RWPE2 (cell line): ENCODE measurements around the gene IFITM2.
A peak's percentile ranks its signal among the peaks of the same experiment; 100 is the strongest.

Experiments
- ATAC-seq: fragments of 200-7000 bp; cut with Tn5 transposase; 3 replicates; pipeline ENCODE4 v1.9.1; 2021; ENCODE audit warnings: low read depth
- DNase-seq: peaks from one replicate; pipeline ENCODE4 v3.0.0-alpha.2; 2020; ENCODE audit warnings: low spot score
- H3K27ac ChIP-seq: fragments of 450-650 bp; 2 replicates; pipeline ENCODE4 v1.5.1; 2017; ENCODE audit warnings: mild to moderate bottlenecking; ENCODE audit not compliant: poor library complexity, severe bottlenecking
- H3K27me3 ChIP-seq: fragments of 250-450 bp; sonication (Bioruptor Pico); 2 replicates; pipeline ENCODE4 v1.5.1; 2021; ENCODE audit warnings: mild to moderate bottlenecking, moderate library complexity; ENCODE audit not compliant: insufficient read depth, poor library complexity, severe bottlenecking
- H3K36me3 ChIP-seq: fragments of 250-450 bp; sonication (Bioruptor Pico); 2 replicates; pipeline ENCODE4 v1.5.1; 2020; ENCODE audit warnings: low read depth, mild to moderate bottlenecking, moderate library complexity
- H3K4me1 ChIP-seq: fragments of 250-450 bp; sonication (Bioruptor Pico); 2 replicates; pipeline ENCODE4 v1.5.1; 2021; ENCODE audit warnings: mild to moderate bottlenecking, moderate library complexity; ENCODE audit not compliant: insufficient read depth, poor library complexity, severe bottlenecking
- H3K4me3 ChIP-seq: fragments of 250-450 bp; sonication (Bioruptor Pico); 2 replicates; pipeline ENCODE4 v1.5.1; 2021; ENCODE audit warnings: mild to moderate bottlenecking, moderate library complexity; ENCODE audit not compliant: severe bottlenecking
- H3K9me3 ChIP-seq: fragments of 250-450 bp; sonication (Bioruptor Pico); 2 replicates; pipeline ENCODE4 v1.5.1; 2021; ENCODE audit warnings: mild to moderate bottlenecking, moderate library complexity; ENCODE audit not compliant: severe bottlenecking
- TF ChIP-seq, protein P1 (sequence below): fragments of 450-650 bp; IDR thresholded peaks from one replicate; pipeline ENCODE4 v1.5.1; 2017; ENCODE audit warnings: mild to moderate bottlenecking, moderate library complexity; ENCODE audit not compliant: poor library complexity, severe bottlenecking

The IFITM2 gene

GRCh38 chr11:279966-280705 lies 27.5 kb upstream of the IFITM2 start:
- Histone ChIP-seq H3K27me3 (peaks cover 66% of the 10 kb centered on the region), H3K9me3 (peaks cover 9% of the 10 kb centered on the region), H3K36me3 (no peaks in the 10 kb centered on the region), H3K4me1 (no peaks in the 10 kb centered on the region), H3K4me3 (no peak overlapping the region), H3K27ac (no peak overlapping the region)
- peak; percentile 30; the same call in 1 of the 3 replicates for ATAC-seq
- TF ChIP-seq, protein P1, sequence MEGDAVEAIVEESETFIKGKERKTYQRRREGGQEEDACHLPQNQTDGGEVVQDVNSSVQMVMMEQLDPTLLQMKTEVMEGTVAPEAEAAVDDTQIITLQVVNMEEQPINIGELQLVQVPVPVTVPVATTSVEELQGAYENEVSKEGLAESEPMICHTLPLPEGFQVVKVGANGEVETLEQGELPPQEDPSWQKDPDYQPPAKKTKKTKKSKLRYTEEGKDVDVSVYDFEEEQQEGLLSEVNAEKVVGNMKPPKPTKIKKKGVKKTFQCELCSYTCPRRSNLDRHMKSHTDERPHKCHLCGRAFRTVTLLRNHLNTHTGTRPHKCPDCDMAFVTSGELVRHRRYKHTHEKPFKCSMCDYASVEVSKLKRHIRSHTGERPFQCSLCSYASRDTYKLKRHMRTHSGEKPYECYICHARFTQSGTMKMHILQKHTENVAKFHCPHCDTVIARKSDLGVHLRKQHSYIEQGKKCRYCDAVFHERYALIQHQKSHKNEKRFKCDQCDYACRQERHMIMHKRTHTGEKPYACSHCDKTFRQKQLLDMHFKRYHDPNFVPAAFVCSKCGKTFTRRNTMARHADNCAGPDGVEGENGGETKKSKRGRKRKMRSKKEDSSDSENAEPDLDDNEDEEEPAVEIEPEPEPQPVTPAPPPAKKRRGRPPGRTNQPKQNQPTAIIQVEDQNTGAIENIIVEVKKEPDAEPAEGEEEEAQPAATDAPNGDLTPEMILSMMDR = no peak
- DNase-seq = no peak

DNA sequence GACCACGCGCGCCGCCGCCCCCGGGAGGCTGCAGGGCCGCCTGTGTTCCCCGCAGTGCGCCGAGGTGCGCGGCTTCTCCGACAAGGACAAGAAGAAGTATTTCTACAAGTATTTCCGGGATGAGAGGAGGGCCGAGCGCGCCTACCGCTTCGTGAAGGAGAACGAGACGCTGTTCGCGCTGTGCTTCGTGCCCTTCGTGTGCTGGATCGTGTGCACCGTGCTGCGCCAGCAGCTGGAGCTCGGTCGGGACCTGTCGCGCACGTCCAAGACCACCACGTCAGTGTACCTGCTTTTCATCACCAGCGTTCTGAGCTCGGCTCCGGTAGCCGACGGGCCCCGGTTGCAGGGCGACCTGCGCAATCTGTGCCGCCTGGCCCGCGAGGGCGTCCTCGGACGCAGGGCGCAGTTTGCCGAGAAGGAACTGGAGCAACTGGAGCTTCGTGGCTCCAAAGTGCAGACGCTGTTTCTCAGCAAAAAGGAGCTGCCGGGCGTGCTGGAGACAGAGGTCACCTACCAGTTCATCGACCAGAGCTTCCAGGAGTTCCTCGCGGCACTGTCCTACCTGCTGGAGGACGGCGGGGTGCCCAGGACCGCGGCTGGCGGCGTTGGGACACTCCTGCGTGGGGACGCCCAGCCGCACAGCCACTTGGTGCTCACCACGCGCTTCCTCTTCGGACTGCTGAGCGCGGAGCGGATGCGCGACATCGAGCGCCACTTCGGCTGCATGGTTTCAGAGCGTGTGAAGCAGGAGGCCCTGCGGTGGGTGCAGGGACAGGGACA lies 26.7 kb upstream of the IFITM2 start:
- peak; percentile 14; the same call in 1 of the 3 replicates for ATAC-seq
- H3K27me3 ChIP-seq = peaks cover 62% of the 10 kb centered on the region

GRCh38 chr11:281486-282161 lies 26.0 kb upstream of the IFITM2 start:
- H3K27ac ChIP-seq = no peak overlapping the region
- no peaks in the 10 kb centered on the region for H3K36me3 ChIP-seq
- H3K4me1 ChIP-seq = no peaks in the 10 kb centered on the region
- DNase-seq (no peak), ATAC-seq (no peak)
- TF ChIP-seq, protein P1 = no peak
- H3K4me3 ChIP-seq = no peak overlapping the region
- peaks cover 56% of the 10 kb centered on the region for H3K27me3 ChIP-seq
- peaks cover 2% of the 10 kb centered on the region for H3K9me3 ChIP-seq

More for the DNA sequence above, 26.7 kb upstream of the IFITM2 start:
- H3K27ac ChIP-seq = no peak overlapping the region
- peak; percentile 57 for DNase-seq
- peaks cover 9% of the 10 kb centered on the region for H3K9me3 ChIP-seq
- H3K4me1 ChIP-seq = no peaks in the 10 kb centered on the region
- H3K4me3 ChIP-seq = no peak overlapping the region
- H3K36me3 ChIP-seq = no peaks in the 10 kb centered on the region
- TF ChIP-seq, protein P1 = no peak

DNA sequence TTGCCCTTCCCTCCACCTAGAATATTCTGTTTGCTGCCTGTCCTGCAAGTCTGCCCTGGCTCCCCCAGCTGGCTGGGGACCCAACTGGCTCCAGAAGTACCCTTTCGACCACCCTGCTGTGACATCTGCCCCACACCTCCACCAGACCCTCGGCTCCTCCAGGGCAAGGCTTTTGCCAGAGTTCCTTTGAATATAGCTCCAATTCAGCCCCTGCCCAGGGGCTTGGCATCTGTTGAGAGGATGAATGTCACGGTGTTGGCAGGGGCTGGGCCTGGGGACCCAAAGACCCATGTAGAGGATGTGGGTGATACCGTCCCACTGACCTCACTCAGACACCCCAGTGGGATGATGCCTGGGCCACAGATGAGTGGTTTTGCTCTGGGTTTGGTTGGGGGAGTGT lies 25.4 kb upstream of the IFITM2 start:
- Histone ChIP-seq H3K9me3 (no peaks in the 10 kb centered on the region), H3K4me1 (no peaks in the 10 kb centered on the region), H3K27ac (no peak overlapping the region), H3K4me3 (no peak overlapping the region), H3K27me3 (peaks cover 56% of the 10 kb centered on the region), H3K36me3 (no peaks in the 10 kb centered on the region)
- no peak for DNase-seq
- TF ChIP-seq, protein P1 = no peak
- ATAC-seq = no peak
